GM19463 (cell line): ENCODE measurements around the gene TUT7.
"Not testable (repeated sequence)": the region's sequence is repeated elsewhere in the genome, so short reads cannot be mapped to it uniquely, and the experiment has no call there.

Experiments
- ATAC-seq: cut with Tn5 transposase; IDR thresholded peaks from one replicate; pipeline ENCODE4 v1.9.1; 2021; ENCODE audit warnings: mild to moderate bottlenecking, moderate library complexity; ENCODE audit not compliant: unreplicated experiment

TUT7 gene

DNA sequence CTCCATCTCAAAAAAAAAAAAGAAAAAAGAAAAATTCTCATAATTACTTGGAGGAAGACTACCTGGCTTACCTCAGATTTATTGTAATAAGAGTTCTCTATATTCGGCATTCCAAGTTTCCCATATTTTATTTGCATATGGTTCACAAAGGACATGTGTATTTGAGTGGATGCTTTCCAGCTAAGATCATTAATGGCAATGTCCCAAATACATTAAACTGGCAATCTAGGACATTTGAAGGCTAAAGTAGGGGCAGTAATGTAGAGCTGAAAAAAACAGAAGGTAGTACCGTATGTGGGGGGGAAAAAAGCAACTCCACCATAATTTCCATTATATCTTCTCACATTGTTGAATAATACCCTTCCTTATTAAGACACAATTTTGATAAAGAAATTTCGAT is 4.9 kb downstream of the TUT7 start:
- ATAC-seq, result no peak

DNA sequence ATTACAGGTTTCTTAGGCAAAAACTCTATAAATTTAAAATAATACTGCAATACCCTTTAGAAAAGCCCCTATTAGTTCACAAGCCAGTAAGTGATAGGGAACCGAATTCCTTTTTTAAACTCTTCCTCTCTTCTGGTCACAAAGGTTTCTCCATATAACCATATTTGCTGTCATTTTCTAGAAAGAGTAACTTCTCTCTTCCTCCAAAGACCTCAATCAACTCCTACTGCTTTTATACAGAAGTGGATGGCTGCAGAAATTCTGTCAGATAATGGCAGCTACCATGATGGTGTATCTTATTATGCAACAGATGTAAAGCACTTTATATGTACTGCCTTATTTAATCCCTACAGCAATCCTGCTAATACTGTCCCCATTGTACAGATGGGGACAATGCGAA is 6.2 kb downstream of the TUT7 start:
- ATAC-seq, result no peak

DNA sequence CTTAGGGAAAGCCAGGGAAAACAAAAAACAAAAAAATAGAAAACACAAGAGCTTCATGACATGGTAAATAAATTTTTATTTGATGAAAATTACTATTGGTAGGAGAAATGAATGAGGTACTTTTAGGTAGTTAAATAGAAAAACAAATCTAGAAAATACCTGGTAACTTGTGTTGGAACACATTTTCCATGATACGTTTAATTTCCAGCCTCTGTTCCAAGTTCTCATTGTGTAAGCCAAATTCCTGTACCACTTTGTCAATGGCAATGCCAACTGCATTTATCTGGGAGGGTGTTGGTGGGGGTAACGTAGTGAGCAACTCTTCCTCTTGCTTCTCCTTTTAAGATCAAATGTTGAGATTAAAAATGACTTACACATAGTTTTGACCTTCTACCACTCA is 9.4 kb downstream of the TUT7 start:
- ATAC-seq, result no peak

DNA sequence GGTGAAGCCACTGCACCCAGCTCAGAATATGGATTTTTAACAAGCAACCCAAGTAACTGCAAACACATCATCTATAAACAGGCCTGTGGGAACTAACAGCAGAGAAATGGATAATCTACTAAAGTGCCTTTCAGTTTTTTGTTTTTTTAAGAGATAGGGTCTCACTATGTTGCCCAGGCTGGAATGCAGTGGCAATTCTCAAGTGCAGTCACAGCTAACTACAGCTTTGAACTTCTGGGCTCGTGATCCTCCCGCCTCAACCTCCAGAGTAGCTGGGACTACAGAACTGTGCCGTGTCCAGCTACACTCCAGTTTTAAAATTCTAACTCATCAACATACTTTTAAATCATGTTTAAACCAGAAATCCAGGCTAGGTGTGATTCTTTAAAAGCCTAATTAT is 11.9 kb downstream of the TUT7 start:
- no peak for ATAC-seq

DNA sequence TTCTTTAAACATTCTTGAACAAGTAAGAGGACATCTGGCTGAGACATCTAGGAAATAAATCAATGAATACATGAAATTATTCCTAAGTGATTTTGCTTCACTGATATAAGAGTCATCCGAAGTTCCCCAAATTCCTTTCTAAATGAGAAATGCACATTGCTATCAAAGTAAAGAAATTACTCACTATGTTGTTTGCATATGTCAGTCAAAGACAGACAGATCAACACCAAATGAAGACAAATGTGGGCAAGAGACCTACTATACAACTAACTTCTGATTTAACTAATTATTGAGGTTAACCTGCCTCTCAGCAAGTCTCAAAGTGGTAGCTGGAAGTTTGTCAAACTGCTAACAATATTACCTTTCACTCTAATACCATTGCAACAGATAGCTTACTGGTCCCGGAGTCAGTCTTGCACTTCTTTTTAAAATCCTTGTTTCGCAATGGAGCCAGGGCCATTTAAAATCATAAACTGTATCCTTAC is 13.2 kb downstream of the TUT7 start:
- no peak for ATAC-seq

DNA sequence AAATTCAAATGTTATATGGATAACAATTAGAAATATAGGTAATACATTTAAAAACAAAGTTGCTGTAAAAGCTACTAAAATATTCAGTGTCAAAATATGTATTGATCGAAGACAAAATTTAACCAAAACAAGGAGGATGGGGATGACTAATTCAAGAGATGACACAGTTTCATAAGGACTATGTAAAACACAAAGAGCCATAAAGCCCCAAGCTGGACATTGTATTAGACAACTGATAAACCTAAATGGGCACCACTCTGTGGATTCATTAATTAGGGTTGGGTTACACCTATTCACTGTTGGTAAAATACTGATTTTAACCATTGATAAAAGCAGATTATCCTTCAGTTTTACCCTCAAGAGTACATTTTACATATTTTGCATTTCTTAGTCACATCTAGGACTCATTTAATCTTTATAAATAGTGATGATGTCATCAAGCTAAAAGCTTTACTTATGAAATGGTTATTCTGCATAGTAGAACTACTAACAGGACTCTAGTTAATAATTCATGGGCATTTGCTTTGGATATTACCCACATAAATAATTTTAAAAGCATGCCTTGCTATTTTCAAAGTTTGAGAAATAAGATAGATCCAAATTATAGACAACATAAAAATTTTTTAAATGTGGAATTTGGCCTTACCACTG is 13.7 kb downstream of the TUT7 start:
- no peak for ATAC-seq

DNA sequence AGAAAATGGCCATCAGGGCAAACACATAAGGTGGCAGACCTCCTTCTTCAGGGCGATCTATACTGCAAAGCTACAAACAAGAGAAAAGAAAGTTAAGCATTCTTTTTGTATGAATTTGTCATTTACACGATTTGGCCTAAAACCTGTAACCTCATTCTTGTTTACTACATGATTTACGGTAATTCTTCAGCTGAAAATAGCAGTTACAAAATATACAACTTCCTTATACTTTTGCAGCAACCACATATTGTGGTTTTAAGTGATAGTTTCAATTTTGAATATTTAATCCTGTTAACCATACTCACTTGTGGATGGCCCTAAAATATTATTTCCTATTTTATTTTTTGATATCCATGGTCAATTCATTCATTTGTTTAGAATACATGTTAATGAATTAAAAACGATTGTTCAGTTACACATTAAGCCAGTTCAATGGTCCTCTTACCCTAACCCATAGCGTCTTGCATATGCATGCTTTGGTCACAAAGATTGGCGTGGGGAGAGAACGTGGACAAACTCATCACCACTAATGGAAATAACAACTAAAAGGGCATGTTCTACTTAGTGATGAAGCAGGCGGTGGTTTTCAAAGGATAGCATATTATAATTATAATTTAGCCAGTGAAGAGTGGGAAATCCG is 16.6 kb downstream of the TUT7 start:
- no peak for ATAC-seq

DNA sequence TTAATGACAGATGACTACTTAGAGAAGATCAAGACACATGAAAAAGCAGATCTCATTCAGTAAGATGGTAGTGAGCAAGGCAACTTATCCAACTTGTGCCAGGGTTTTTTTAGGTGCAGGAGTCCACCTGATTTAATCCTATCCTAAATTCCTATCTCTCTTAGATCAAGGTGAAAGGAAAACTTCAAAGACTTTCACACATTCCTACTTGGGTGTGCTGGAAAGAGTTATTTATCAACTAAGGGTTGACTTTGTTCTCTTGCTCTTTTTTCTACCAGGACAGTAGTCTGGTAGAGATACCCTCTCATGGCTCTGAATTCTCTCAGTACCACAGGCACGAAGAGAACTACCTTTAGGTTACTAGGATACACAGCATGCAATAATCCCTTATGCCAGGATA is 18.2 kb downstream of the TUT7 start:
- ATAC-seq, result no peak

DNA sequence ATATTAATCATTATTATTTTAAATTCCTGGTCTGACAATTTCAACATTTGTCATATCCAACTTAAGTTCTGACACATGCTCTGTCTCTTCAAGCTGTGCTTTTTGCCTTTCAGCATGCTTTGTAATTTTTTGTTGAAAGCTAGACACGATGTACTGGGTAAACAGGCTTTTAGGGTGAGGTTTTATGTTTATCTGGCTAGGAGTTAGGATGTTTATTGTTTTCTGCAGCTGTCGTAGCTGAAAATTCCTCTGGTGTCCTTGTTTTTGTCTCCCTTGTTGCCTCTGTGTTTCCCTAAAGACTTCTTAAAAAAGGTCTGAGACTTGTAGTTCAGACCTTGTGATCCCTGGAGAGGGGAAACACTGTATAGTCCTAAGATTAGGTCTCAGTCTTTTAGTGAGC is 20.6 kb downstream of the TUT7 start:
- ATAC-seq, result no peak

DNA sequence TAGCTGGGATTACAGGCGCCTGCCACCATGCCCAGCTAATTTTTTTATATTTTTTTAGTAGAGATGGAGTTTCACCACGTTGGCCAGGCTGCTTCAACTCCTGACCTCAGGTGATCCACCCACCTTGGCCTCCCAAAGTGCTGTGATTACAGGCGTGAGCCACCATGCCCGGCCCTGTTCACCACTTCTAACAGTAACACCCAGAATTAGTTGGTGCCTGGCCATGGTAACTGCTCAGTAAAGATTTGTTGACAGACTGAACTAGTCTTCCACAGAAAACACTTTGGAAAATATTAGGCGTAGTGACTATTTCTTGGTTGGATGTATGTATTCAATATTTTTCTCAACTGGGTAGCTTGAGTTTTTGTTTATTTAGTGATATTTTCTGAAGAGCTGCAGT is 24.0 kb downstream of the TUT7 start:
- ATAC-seq, result no peak

DNA sequence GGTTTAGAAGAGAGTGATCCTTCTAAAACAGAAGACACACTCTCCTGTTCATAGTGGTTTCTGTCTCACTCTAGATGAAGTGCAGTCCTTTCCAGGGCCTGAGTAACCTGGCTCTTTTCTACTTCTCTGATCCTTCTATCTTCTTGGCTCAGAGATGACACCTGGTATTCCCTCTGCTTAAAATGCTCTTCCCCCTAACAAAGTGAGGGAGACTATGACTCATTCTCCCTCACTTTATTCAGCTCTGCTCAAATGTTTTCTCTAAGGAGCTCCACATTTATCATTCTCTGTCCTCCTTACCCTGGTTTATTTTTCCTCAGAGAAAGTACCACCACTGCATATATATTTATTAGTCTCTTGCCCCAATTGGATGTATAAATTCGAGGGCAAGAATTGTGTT is 24.6 kb downstream of the TUT7 start:
- ATAC-seq, result no peak

DNA sequence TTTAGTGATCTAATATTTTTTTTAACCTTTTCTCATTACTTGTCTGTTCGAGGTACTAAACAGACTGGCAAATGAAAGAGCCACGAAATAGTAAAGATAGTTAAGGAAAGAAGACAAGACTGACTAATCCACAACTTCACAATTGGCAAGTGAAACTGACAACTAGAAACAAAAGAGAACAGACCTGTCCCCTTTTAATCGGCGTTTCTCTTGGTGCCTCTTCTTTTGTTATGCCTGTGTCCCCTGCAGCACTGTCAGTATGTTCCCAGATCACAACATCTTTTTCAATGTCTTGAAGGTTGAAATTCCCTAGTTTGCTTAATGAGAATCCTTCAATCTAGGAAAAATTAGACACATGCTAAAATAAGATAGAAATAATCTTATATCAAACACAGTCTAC is 26.1 kb downstream of the TUT7 start:
- no peak for ATAC-seq

DNA sequence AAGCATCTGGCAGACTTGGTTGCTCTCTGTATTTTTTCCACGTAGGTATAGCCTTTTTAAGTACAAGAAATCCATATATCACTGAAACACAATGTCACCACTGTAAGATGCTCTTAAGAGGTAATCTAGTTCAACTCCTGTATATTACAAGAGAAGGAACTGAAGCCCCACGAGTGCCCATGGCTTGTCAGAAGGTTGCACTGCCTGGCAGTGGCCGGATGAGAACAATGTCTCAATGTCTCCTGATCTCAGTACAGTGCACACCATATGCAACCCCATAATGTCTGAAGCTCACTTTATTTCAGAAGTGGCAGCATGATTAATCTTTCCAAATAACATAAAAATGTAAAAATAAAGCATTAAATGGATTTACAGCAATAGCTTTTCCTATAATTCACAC is 27.7 kb downstream of the TUT7 start:
- ATAC-seq, result no peak

DNA sequence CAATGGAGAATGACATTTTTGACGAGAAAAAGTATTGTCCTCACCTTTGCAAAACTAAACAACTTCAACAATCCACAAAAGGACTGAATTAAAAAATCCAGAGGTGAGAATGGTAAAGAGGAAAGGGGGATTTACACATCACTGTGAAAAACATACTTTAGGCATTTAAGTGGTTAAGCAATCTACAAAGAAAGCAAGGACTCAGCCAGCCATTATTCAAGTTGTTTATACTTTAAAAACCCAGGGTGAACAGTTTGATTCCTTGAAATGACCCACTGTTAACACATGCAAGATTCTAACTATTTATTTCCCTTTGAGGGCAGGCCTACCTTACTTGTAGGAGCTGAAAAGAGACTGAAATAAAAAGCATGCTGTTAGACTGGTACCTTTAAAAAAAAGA is 29.3 kb downstream of the TUT7 start:
- no peak for ATAC-seq

DNA sequence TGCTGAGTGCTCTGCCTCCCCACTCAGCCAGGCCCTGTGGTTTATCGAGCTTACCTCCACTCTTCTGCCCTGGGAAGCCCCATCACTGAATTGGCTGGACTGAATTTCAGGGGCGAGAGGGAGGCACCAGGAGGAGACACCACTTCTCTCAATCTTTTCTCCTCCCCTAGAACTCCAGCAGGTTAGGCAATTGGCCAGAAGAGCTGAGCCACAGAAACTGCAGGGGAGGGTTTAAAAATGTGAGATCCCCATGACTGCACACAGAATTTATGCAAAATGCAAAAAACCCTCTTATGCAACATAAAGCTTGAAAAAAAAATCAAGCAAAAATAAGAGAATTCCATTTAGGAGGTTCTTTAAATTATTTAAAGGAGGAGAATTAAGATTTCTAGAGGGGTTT is 29.9 kb downstream of the TUT7 start:
- no peak for ATAC-seq

DNA sequence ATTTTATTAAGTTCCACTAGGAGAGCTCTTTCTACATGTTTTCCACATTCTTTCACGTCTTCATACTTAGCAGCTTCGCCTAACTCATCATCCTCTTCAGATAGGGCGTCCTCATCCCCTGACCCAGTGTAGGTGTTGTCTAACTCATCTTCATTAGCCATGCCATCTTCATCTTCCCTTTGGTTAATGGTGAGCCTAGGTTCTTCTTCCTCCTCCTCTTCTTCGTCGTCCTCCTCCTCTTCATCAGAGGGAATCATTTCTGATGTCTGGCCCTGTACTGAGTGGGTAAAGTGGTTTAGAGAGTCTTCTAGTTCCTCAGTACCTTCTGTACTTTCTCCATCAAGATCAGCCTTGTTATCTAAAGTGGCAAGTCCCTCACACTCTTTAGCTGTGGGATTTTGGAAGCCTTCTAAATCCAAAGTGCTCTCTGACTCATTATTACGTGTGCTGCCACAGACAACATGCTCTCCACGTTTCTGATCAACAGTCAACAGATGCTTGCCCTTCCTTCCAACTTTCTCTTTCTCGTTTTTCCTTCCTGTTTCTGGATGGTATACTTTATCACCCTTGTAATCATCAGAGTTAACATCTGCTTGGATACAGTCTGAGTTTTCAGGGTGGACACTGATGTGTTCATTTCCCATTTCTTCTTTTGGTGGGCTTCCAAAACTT is 31.1 kb downstream of the TUT7 start:
- ATAC-seq, result no peak

DNA sequence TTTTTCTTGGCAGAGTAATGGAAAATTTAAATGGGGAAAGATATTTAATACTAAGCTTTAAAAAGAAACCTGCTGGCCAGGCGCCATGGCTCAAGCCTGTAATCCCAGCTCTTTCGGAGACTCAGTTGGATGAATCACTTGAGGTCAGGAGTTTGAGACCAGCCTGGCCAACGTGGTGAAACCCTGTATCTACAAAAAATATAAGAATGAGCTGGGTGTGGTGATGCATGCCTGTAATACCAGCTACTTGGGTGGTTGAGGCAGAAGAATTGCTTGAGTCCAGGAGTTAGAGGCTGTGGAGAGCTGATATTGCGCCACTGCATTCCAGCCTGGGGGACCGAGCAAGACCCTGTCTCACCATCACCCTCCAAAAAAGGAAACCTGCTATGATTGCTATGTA is 32.8 kb downstream of the TUT7 start:
- ATAC-seq, result no peak

DNA sequence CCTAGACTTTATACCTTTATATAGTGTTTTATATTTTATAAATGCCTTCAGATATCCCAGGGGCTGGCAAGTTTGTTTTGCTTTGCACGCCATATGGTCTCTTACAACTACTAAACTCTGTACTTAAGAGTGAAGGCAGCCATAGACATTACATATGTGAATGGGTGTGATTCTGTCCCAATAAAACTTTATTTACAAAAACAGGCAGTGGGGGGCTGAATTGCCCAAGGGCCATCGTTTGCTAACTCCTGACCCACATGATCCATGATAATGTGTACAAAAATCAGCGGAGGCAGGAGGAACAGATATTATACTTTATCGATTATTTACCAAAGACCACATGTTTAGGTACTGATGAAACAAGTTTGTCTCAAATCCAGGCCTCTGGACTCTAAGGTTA is 36.0 kb downstream of the TUT7 start:
- ATAC-seq, result no peak

DNA sequence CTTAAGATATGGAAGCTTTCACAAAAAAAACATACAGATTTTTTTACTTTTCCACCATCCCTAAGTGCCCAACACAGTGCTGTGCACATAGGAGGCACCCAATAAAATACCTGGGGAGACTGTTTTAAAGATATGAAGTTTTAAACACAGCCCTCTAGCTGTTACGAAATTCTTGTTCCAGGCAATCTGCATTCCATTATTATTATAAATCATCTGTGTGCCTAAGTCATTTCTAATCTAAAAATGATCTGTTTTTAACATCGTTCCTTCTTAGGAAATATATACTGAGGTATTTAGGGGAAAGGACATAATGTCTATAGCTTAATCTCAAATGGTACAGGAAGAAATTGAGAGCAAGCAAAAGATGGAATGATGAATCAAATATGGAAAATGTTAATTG is 39.1 kb downstream of the TUT7 start:
- no peak for ATAC-seq

DNA sequence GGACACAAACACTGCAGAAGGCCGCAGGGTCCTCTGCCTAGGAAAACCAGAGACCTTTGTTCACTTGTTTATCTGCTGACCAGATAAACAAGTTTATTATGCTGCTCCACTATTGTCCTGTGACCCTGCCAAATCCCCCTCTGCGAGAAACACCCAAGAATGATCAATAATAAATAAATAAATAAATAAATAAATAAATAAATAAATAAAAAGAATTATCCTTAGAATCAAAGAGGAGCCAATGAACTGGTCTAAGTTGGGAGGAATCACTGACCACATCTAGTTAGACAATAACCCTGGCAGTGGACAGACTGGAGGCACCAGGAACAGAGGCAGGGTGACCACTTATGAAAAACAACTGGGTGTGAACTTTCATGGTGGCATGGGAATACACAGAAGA is 41.3 kb downstream of the TUT7 start:
- not testable (repeated sequence) for ATAC-seq

DNA sequence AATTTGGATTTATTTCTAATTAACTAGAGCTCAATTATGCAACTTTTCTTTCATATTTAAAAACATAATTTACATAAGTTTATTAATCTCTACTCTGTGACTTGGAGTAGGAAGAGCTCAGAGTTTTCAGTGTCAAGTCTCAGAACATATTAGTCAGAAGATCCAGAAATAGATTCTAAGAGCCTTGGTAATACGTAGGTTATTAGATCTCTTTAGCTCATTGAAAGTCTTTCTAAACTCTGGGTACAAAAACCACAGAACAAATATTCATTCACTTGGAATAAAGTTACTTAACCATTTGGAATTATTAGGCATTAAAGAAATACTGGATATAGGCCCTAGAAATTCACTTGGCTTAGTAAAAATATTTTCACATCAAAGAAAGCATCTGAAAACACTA is 45.5 kb downstream of the TUT7 start:
- no peak for ATAC-seq

DNA sequence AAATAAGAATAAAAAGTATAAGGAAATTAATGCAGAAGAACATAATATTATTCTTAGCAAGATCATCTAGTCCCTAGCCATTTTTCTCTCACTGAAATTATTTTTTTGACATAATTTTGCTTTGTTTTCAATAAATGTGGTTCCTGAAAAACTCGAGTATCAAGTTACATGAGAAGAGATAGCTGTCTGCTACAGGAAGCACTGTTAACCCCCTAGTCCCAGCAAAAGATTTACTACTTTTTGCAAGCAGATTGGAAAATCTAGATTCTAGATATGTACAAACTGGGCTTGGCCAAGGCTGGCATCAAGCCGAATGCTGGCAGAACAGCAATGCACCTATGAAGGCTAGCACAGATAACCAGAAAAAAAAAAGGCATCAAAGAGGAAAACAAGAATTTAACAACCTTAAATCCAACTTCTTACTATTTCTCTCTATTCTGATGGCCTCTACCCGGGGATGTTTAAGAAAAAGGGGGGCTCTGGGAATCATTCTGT is 49.9 kb downstream of the TUT7 start:
- ATAC-seq, result no peak
